IMR-90 (cell line): ENCODE measurements around the gene ZNF532. TPM values are rescaled to one million over a fixed set of nuclear protein-coding genes. Genes with fewer than 3 reads are reported as not detected.

ENCODE experiments used
- ATAC-seq: fragments of 200-7000 bp; cut with Tn5 transposase; 2 replicates; pipeline ENCODE4 v1.9.1; 2020; ENCODE audit warnings: low read depth, mild to moderate bottlenecking, moderate library complexity
- BruUV-seq: library from RNA; stranded (reverse); fragments of 400-500 nt; replicated peaks from 2 replicates; lab custom pipeline; 2021; lab: Mats Ljungman, UMichigan
- CTCF ChIA-PET: fragments of 300-600 bp; formaldehyde crosslinking; extraction: SDS; loops from one replicate; lab custom pipeline; 2021; ENCODE audit warnings: antibody characterized with exemption; lab: Yijun Ruan, JAX
- POLR2A ChIA-PET: fragments of 300-600 bp; sonication (Branson Sonifier 250); formaldehyde crosslinking; loops from one replicate; lab custom pipeline; 2022; ENCODE audit warnings: antibody characterized with exemption; ENCODE audit not compliant: unreplicated experiment; lab: Charles Lee
- DNase-seq: peaks from one replicate; pipeline ENCODE4 v3.0.0; 2013
- H2AFZ ChIP-seq: replicated peaks from 2 replicates; pipeline ENCODE3; 2013; ENCODE audit warnings: low read length, mild to moderate bottlenecking; ENCODE audit not compliant: poor library complexity
- H2AK5ac ChIP-seq: 2 replicates; pipeline ENCODE4 v1.6.1; 2013; ENCODE audit warnings: low read depth, low read length, inconsistent platforms
- H2AK9ac ChIP-seq: replicated peaks from 2 replicates; pipeline ENCODE3; 2013; ENCODE audit warnings: mild to moderate bottlenecking, low read depth, low read length, moderate library complexity; ENCODE audit not compliant: poor library complexity
- H2BK120ac ChIP-seq: 2 replicates; pipeline ENCODE4 v1.6.1; 2013; ENCODE audit warnings: low read depth, low read length, inconsistent platforms
- H2BK15ac ChIP-seq: 3 replicates; pipeline ENCODE4 v1.6.1; 2013; ENCODE audit warnings: low read depth, low read length, inconsistent platforms
- H2BK20ac ChIP-seq: 2 replicates; pipeline ENCODE4 v1.6.1; 2013; ENCODE audit warnings: low read depth, mild to moderate bottlenecking, inconsistent platforms, low read length, moderate library complexity
- H2BK5ac ChIP-seq: 2 replicates; pipeline ENCODE4 v1.6.1; 2013; ENCODE audit warnings: mild to moderate bottlenecking, low read depth, low read length, inconsistent platforms; ENCODE audit not compliant: poor library complexity, severe bottlenecking
- H3K14ac ChIP-seq: replicated peaks from 2 replicates; pipeline ENCODE4 v1.6.1; 2013; ENCODE audit warnings: low read depth, low read length, inconsistent platforms
- H3K18ac ChIP-seq: 2 replicates; pipeline ENCODE4 v1.6.1; 2013; ENCODE audit warnings: low read depth, low read length, control low read depth
- H3K23ac ChIP-seq: 2 replicates; pipeline ENCODE4 v1.6.1; 2013; ENCODE audit warnings: low read depth, low read length, inconsistent platforms
- H3K27ac ChIP-seq: 2 replicates; pipeline ENCODE4 v1.5.1; 2013; ENCODE audit warnings: mild to moderate bottlenecking, control low read depth, low read length; ENCODE audit not compliant: insufficient read depth
- H3K27me3 ChIP-seq: 2 replicates; pipeline ENCODE4 v1.6.1; 2013; ENCODE audit warnings: low read length; ENCODE audit not compliant: control insufficient read depth, insufficient read depth
- H3K36me3 ChIP-seq: 2 replicates; pipeline ENCODE4 v1.6.1; 2013; ENCODE audit warnings: low read length, mixed read lengths; ENCODE audit not compliant: control insufficient read depth, insufficient read depth
- H3K4ac ChIP-seq: 2 replicates; pipeline ENCODE4 v1.6.1; 2013; ENCODE audit warnings: low read depth, low read length, inconsistent platforms
- H3K4me1 ChIP-seq: 2 replicates; pipeline ENCODE4 v1.6.1; 2013; ENCODE audit warnings: low read length, mixed read lengths; ENCODE audit not compliant: control insufficient read depth, insufficient read depth
- H3K4me2 ChIP-seq: 2 replicates; pipeline ENCODE4 v1.6.1; 2013; ENCODE audit warnings: low read depth, mild to moderate bottlenecking, control low read depth, low read length, moderate library complexity
- H3K4me3 ChIP-seq: 2 replicates; pipeline ENCODE4 v1.5.1; 2013; ENCODE audit warnings: low read depth, mild to moderate bottlenecking, control low read depth, low read length, moderate library complexity; ENCODE audit not compliant: insufficient read depth
- H3K56ac ChIP-seq: 2 replicates; pipeline ENCODE4 v1.6.1; 2013; ENCODE audit warnings: low read length, inconsistent platforms; ENCODE audit not compliant: insufficient read depth; ENCODE audit errors: extremely low read depth
- H3K79me1 ChIP-seq, 2 experiments: 2 replicates each; pipeline ENCODE4 v1.6.1; 2013; ENCODE audit warnings: low read length in 2 of 2, inconsistent platforms in 1 of 2, low read depth in 1 of 2
- H3K9ac ChIP-seq: 2 replicates; pipeline ENCODE4 v1.6.1; 2013; ENCODE audit warnings: low read depth, low read length, control low read depth
- H3K9me1 ChIP-seq: 2 replicates; pipeline ENCODE4 v1.6.1; 2013; ENCODE audit warnings: low read length, inconsistent platforms; ENCODE audit not compliant: insufficient read depth
- H3K9me3 ChIP-seq: 2 replicates; pipeline ENCODE4 v1.6.1; 2013; ENCODE audit warnings: low read length; ENCODE audit not compliant: control insufficient read depth, insufficient read depth
- H4K20me1 ChIP-seq: 2 replicates; pipeline ENCODE4 v1.6.1; 2013; ENCODE audit warnings: low read length, inconsistent platforms; ENCODE audit not compliant: insufficient read depth
- H4K5ac ChIP-seq: 2 replicates; pipeline ENCODE4 v1.6.1; 2013; ENCODE audit warnings: mild to moderate bottlenecking, low read depth, low read length, control low read depth
- H4K8ac ChIP-seq, 2 experiments: 2 replicates each; pipeline ENCODE4 v1.6.1; 2013; ENCODE audit warnings: low read depth in 2 of 2, low read length in 2 of 2, control low read depth in 1 of 2, inconsistent platforms in 1 of 2
- H4K91ac ChIP-seq: 2 replicates; pipeline ENCODE4 v1.6.1; 2013; ENCODE audit warnings: low read depth, low read length, inconsistent platforms; ENCODE audit not compliant: insufficient read depth
- BHLHE40 ChIP-seq: fragments of 150-350 bp; IDR thresholded peaks from 2 replicates; pipeline ENCODE4 v1.6.1; 2016; ENCODE audit warnings: mild to moderate bottlenecking, low read depth, low read length
- CHD1 ChIP-seq: IDR thresholded peaks from 2 replicates; pipeline ENCODE4 v1.6.1; 2012; ENCODE audit warnings: low read depth, low read length, improper control_type of control experiment
- CTCF ChIP-seq: conservative IDR thresholded peaks from 2 replicates; pipeline ENCODE4 v1.5.1; 2012; ENCODE audit warnings: mild to moderate bottlenecking, low read depth, low read length, improper control_type of control experiment
- ELK1 ChIP-seq: fragments of 150-350 bp; IDR thresholded peaks from 2 replicates; pipeline ENCODE4 v1.6.1; 2016; ENCODE audit warnings: low read depth, mild to moderate bottlenecking, low read length, moderate library complexity, borderline replicate concordance
- FOS ChIP-seq: fragments of 150-350 bp; IDR thresholded peaks from 2 replicates; pipeline ENCODE4 v1.6.1; 2016; ENCODE audit warnings: low read depth, low read length
- MAFK ChIP-seq: IDR thresholded peaks from 2 replicates; pipeline ENCODE4 v1.6.1; 2012; ENCODE audit warnings: low read depth, low read length, improper control_type of control experiment
- MXI1 ChIP-seq: IDR thresholded peaks from 2 replicates; pipeline ENCODE4 v1.6.1; 2012; ENCODE audit warnings: low read depth, mild to moderate bottlenecking, low read length, moderate library complexity, borderline replicate concordance
- NFE2L2 ChIP-seq: fragments of 150-350 bp; IDR thresholded peaks from 2 replicates; pipeline ENCODE4 v1.6.1; 2016; ENCODE audit warnings: low read depth, mild to moderate bottlenecking, low read length
- POLR2A ChIP-seq: IDR thresholded peaks from 2 replicates; pipeline ENCODE4 v1.6.1; 2012; ENCODE audit warnings: mild to moderate bottlenecking, low read depth, low read length
- RAD21 ChIP-seq: IDR thresholded peaks from 2 replicates; pipeline ENCODE4 v1.6.1; 2012; ENCODE audit warnings: low read length, improper control_type of control experiment
- RFX5 ChIP-seq: IDR thresholded peaks from 2 replicates; pipeline ENCODE4 v1.8.0; 2012; ENCODE audit warnings: low read depth, mild to moderate bottlenecking, low read length, moderate library complexity
- SMC3 ChIP-seq: fragments of 150-350 bp; IDR thresholded peaks from 2 replicates; pipeline ENCODE4 v1.6.1; 2016; ENCODE audit warnings: low read depth, mild to moderate bottlenecking, antibody characterized with exemption, low read length, moderate library complexity
- USF2 ChIP-seq: fragments of 150-350 bp; IDR thresholded peaks from 2 replicates; pipeline ENCODE4 v1.6.1; 2017; ENCODE audit warnings: mild to moderate bottlenecking, antibody characterized with exemption, low read length, low read depth
- WGBS, 2 experiments: methylation state at CpG; one replicate each; pipeline versions ENCODE4 v1.1.5 to v1.1.7; 2013; ENCODE audit warnings: missing lambda C conversion rate in 2 of 2; ENCODE audit not compliant: insufficient read length in 1 of 2; ENCODE audit errors: extremely low coverage in 2 of 2; 5-methylcytosine and 5-hydroxymethylcytosine counted together
- dilution Hi-C: fragments of 300-500 bp; cut with HindIII; formaldehyde crosslinking; loops from one replicate; pipeline ENCODE4 v1.14.3; 2018; ENCODE audit warnings: low sequenced_read_pairs; ENCODE audit not compliant: unreplicated experiment
- in situ Hi-C: fragments of 300-500 bp; cut with MboI; formaldehyde crosslinking; loops from 3 replicates; pipeline ENCODE4 v1.14.3; 2019; ENCODE audit warnings: low sequenced_read_pairs, inconsistent platforms, mixed read lengths
- intact Hi-C: fragments of 100-400 bp; cut with micrococcal nuclease; formaldehyde crosslinking; loops from 2 replicates; pipeline ENCODE4 v1.10.0; 2022
- polyA plus RNA-seq, 3 experiments: library from polyadenylated mRNA; depleted of rRNA; stranded (reverse); fragments of >200 nt; gene quantifications; 2 replicates each; pipeline ENCODE4 v1.2.3, GENCODE V29; 2012; ENCODE audit warnings: low replicate concordance in 1 of 3
- total RNA-seq: library from RNA; depleted of rRNA; stranded (reverse); fragments of >200 nt; gene quantifications from 2 replicates; pipeline ENCODE4 v1.2.3, GENCODE V29; 2012

Gene ZNF532
- total and polyA plus RNA-seq, 2 of the 4 experiments (the other 2 are of a cell fraction) = 29.9 to 45.8 TPM

GRCh38 chr18:59011786-59012185, 147.1 kb downstream of the ZNF532 start:
- no peak overlapping the region for H3K23ac ChIP-seq
- H4K5ac ChIP-seq = no peak overlapping the region
- no peak for DNase-seq
- H3K9me3 ChIP-seq = no peaks in the 10 kb centered on the region; the same call in 1 of the 2 replicates
- H3K4me3 ChIP-seq = no peak overlapping the region
- H3K18ac ChIP-seq = no peak overlapping the region
- ATAC-seq = no peak
- dilution Hi-C loops (no loop called here), in situ Hi-C loops (no loop called here), intact Hi-C loops (no loop called here)
- no TSS peak for BruUV-seq
- H2BK15ac ChIP-seq = no peak overlapping the region
- H4K8ac ChIP-seq = no peak overlapping the region
- no peaks in the 10 kb centered on the region for H3K27me3 ChIP-seq
- H3K14ac ChIP-seq = no peak overlapping the region
- no peaks in the 10 kb centered on the region for H4K20me1 ChIP-seq
- no peak overlapping the region for H3K56ac ChIP-seq
- H3K79me1 ChIP-seq = no peaks in the 10 kb centered on the region
- TF ChIP-seq CHD1 (no peak), RAD21 (no peak), USF2 (no peak), MXI1 (no peak), SMC3 (no peak), BHLHE40 (no peak), ELK1 (no peak), MAFK (no peak), FOS (no peak), POLR2A (no peak), RFX5 (no peak), NFE2L2 (no peak), CTCF (no peak)
- no peak overlapping the region for H3K27ac ChIP-seq
- H3K4ac ChIP-seq = no peak overlapping the region
- no peak overlapping the region for H2BK120ac ChIP-seq
- H4K91ac ChIP-seq = no peak overlapping the region
- no peak overlapping the region for H2BK20ac ChIP-seq
- no peak overlapping the region for H2BK5ac ChIP-seq
- no peak overlapping the region for H2AK5ac ChIP-seq
- ChIA-PET POLR2A (no interaction called here), CTCF (no interaction called here)
- no CpG with 5 or more reads among the region's 5 CpGs for WGBS, 2 experiments
- no peaks in the 10 kb centered on the region for H3K36me3 ChIP-seq
- H3K9me1 ChIP-seq = peaks cover 5% of the 10 kb centered on the region
- no peak overlapping the region for H3K9ac ChIP-seq
- no peak overlapping the region for H2AK9ac ChIP-seq
- H2AFZ ChIP-seq = no peak overlapping the region
- H3K4me2 ChIP-seq = no peak overlapping the region
- no peaks in the 10 kb centered on the region for H3K4me1 ChIP-seq
